GM12872 (cell line): Measurements from ENCODE around the gene PPP1R3G.

Experiments
- CTCF ChIP-seq: IDR thresholded peaks from 3 replicates; pipeline ENCODE4 v1.5.1; 2011; ENCODE audit warnings: low read depth, mild to moderate bottlenecking, low read length, moderate library complexity; ENCODE audit not compliant: insufficient read depth

Gene PPP1R3G

GRCh38 chr6:5127106-5127687 is 42.1 kb downstream of the PPP1R3G start:
- no peak for TF ChIP-seq CTCF

GRCh38 chr6:5128351-5128750 is 43.2 kb downstream of the PPP1R3G start:
- TF ChIP-seq CTCF: no peak

GRCh38 chr6:5130135-5130866 is 45.2 kb downstream of the PPP1R3G start:
- TF ChIP-seq CTCF: no peak

- no peak for TF ChIP-seq CTCF
Measured at GRCh38 chr6:5132731-5133130, 47.6 kb downstream of the PPP1R3G start.

GRCh38 chr6:5133943-5134342 is 48.8 kb downstream of the PPP1R3G start:
- no peak for TF ChIP-seq CTCF

- TF ChIP-seq CTCF: peak; percentile 84
Measured at GRCh38 chr6:5135788-5136376, 50.7 kb downstream of the PPP1R3G start.

GRCh38 chr6:5136851-5137250 is 51.7 kb downstream of the PPP1R3G start:
- TF ChIP-seq CTCF: no peak
